K562 (cell line): ENCODE measurements around the gene LYVE1. TPM values are rescaled to one million over a fixed set of nuclear protein-coding genes. Genes with fewer than 3 reads are reported as not detected.

Experiments
- ATAC-seq: fragments of 200-7000 bp; cut with Tn5 transposase; 3 replicates; pipeline ENCODE4 v1.9.1; 2020; ENCODE audit warnings: moderate library complexity
- BruUV-seq: library from RNA; stranded (reverse); fragments of 400-500 nt; replicated peaks from 2 replicates; lab custom pipeline; 2021; lab: Mats Ljungman, UMichigan
- CTCF ChIA-PET: fragments of 300-600 bp; formaldehyde crosslinking; extraction: SDS; loops from one replicate; lab custom pipeline; 2021; ENCODE audit warnings: low intra/inter-chr PET ratio; lab: Yijun Ruan, JAX
- POLR2A ChIA-PET: fragments of 300-600, 350-650 bp; sonication (Branson Sonifier 250); formaldehyde crosslinking; extraction: SDS; loops from one replicate; lab custom pipeline; 2021; ENCODE audit warnings: antibody characterized with exemption, inconsistent platforms; lab: Yijun Ruan, JAX
- DNase-seq, 4 experiments: peaks; one replicate each; pipeline versions ENCODE4 v3.0.0 to v3.0.0-alpha.2; 2011 to 2018; ENCODE audit warnings: low spot score in 3 of 4, mixed read lengths in 3 of 4; ENCODE audit errors: extremely low read depth in 1 of 4
- FAIRE-seq: peaks from 2 replicates; lab custom pipeline; 2011; peaks lifted over from hg19 to GRCh38; lab: Jason Lieb, UNC
- H2AFZ ChIP-seq: 2 replicates; pipeline ENCODE4 v1.6.0; 2011; ENCODE audit warnings: low read depth, low read length, control low read depth, inconsistent platforms
- H3K27ac ChIP-seq: fragments of 200-600 bp; 3 replicates; pipeline ENCODE4 v1.8.0; 2011; ENCODE audit warnings: low read depth, mild to moderate bottlenecking, control low read depth, inconsistent platforms, low read length, moderate library complexity, mixed read lengths; ENCODE audit errors: extremely low read depth
- H3K27me3 ChIP-seq, 2 experiments: fragments of 300-600 bp in 1 of 2; 2 replicates in 1 of 2; 3 replicates in 1 of 2; pipeline versions ENCODE4 v1.6.0 to v1.8.0; 2011; ENCODE audit warnings: inconsistent platforms in 2 of 2, low read length in 2 of 2, mild to moderate bottlenecking in 1 of 2, mixed read lengths in 1 of 2, moderate library complexity in 1 of 2; ENCODE audit not compliant: control insufficient read depth in 2 of 2, insufficient read depth in 2 of 2
- H3K36me3 ChIP-seq: fragments of 300-600 bp; 3 replicates; pipeline ENCODE4 v1.8.0; 2011; ENCODE audit warnings: mild to moderate bottlenecking, low read length, inconsistent platforms; ENCODE audit not compliant: control insufficient read depth, insufficient read depth
- H3K4me1 ChIP-seq, 2 experiments: fragments of 200-600 bp in 1 of 2; replicated peaks in 1 of 2; 2 replicates in 1 of 2; 3 replicates in 1 of 2; pipeline versions ENCODE4 v1.5.1 to v1.8.0; 2011; ENCODE audit warnings: inconsistent platforms in 2 of 2, low read length in 2 of 2, mild to moderate bottlenecking in 1 of 2, mixed read lengths in 1 of 2, moderate library complexity in 1 of 2; ENCODE audit not compliant: control insufficient read depth in 2 of 2, insufficient read depth in 2 of 2
- H3K4me2 ChIP-seq: 2 replicates; pipeline ENCODE4 v1.6.1; 2011; ENCODE audit warnings: low read length, control low read depth, inconsistent platforms, mixed read lengths; ENCODE audit not compliant: insufficient read depth
- H3K4me3 ChIP-seq: fragments of 200-600 bp; sonication (generic), shearing (Covaris generic); 2 replicates; pipeline ENCODE4 v1.5.1; 2016; ENCODE audit warnings: control low read depth, inconsistent platforms
- H3K79me2 ChIP-seq: fragments of 200-600 bp; 3 replicates; pipeline ENCODE4 v1.8.0; 2011; ENCODE audit warnings: low read length, inconsistent platforms; ENCODE audit not compliant: control insufficient read depth, insufficient read depth
- H3K9ac ChIP-seq, 2 experiments: 2 replicates each; pipeline versions ENCODE4 v1.6.0 to v1.6.1; 2011; ENCODE audit warnings: low read depth in 2 of 2, low read length in 2 of 2, control low read depth in 1 of 2, inconsistent platforms in 1 of 2, mild to moderate bottlenecking in 1 of 2, mixed read lengths in 1 of 2; ENCODE audit not compliant: insufficient read depth in 1 of 2
- H3K9me1 ChIP-seq: one replicate; pipeline ENCODE4 v1.6.0; 2011; ENCODE audit warnings: inconsistent platforms, mild to moderate bottlenecking, low read length, moderate library complexity; ENCODE audit not compliant: control insufficient read depth, insufficient read depth
- H3K9me3 ChIP-seq: replicated peaks from 2 replicates; pipeline ENCODE4 v1.5.1; 2011; ENCODE audit warnings: low read depth, low read length, inconsistent platforms; ENCODE audit not compliant: control insufficient read depth, insufficient read depth
- H4K20me1 ChIP-seq: replicated peaks from 2 replicates; pipeline ENCODE4 v1.6.1; 2011; ENCODE audit warnings: low read length, inconsistent platforms, mixed read lengths; ENCODE audit not compliant: control insufficient read depth, insufficient read depth
- CEBPG ChIP-seq, 3 experiments: fragments of 200-800 bp in 1 of 3; sonication (Bioruptor generic) in 1 of 3; sonication (generic) in 1 of 3; formaldehyde crosslinking in 1 of 3; IDR thresholded peaks in 2 of 3; conservative IDR thresholded peaks in 1 of 3; 2 replicates each; pipeline versions ENCODE4 v1.6.1 to v1.8.0; 2016 to 2022; ENCODE audit warnings: missing compliant biosample characterization in 2 of 3, missing genetic modification characterization in 2 of 3, mild to moderate bottlenecking in 1 of 3, missing genetic modification reagents in 1 of 3
- HMG20B ChIP-seq: fragments of 250-450 bp; sonication (Bioruptor Pico); IDR thresholded peaks from 2 replicates; pipeline ENCODE4 v1.5.0; 2021; ENCODE audit warnings: mild to moderate bottlenecking
- HNRNPLL ChIP-seq: fragments of 200-400 bp; formaldehyde crosslinking; IDR thresholded peaks from 2 replicates; pipeline ENCODE4 v1.6.1; 2017; ENCODE audit warnings: low read length, low read depth, mild to moderate bottlenecking; ENCODE audit not compliant: poor library complexity, severe bottlenecking
- IFI16 ChIP-seq: fragments of 250-450 bp; sonication (Bioruptor Pico); IDR thresholded peaks from 2 replicates; pipeline ENCODE4 v2.1.2; 2022; ENCODE audit warnings: mild to moderate bottlenecking, inconsistent platforms
- NCOA2 ChIP-seq, 2 experiments: fragments of 450-650 bp; IDR thresholded peaks; 2 replicates each; pipeline ENCODE4 v1.6.1; 2018; ENCODE audit warnings: mild to moderate bottlenecking in 2 of 2, moderate library complexity in 1 of 2; ENCODE audit not compliant: partially characterized antibody in 2 of 2
- NFRKB ChIP-seq: fragments of 450-650 bp; IDR thresholded peaks from 2 replicates; pipeline ENCODE4 v1.6.1; 2016; ENCODE audit warnings: low read depth
- NR2C1 ChIP-seq, 2 experiments: fragments of 450-650 bp; IDR thresholded peaks; 2 replicates each; pipeline ENCODE4 v1.6.1; 2017; ENCODE audit warnings: mild to moderate bottlenecking in 2 of 2, antibody characterized with exemption in 1 of 2, inconsistent platforms in 1 of 2, missing compliant biosample characterization in 1 of 2, missing genetic modification characterization in 1 of 2
- NR3C1 ChIP-seq: sonication (generic); formaldehyde crosslinking; IDR thresholded peaks from 2 replicates; pipeline ENCODE4 v1.8.1; 2022; ENCODE audit warnings: missing genetic modification reagents
- SP2 ChIP-seq: IDR thresholded peaks from 2 replicates; pipeline ENCODE4 v1.6.1; 2011; ENCODE audit warnings: mild to moderate bottlenecking, low read depth, low read length, moderate library complexity; ENCODE audit not compliant: poor library complexity, severe bottlenecking; ENCODE audit errors: extremely low read depth
- TRIM28 ChIP-seq: fragments of 450-650 bp; IDR thresholded peaks from 2 replicates; pipeline ENCODE4 v1.6.1; 2017
- in situ Hi-C: fragments of 300-500 bp; cut with MboI; formaldehyde crosslinking; loops from 4 replicates; pipeline ENCODE4 v1.15.0; 2018; ENCODE audit warnings: inconsistent platforms, mixed read lengths
- intact Hi-C: fragments of 100-400 bp; cut with micrococcal nuclease; formaldehyde crosslinking; loops from 2 replicates; pipeline ENCODE4 v1.14.2; 2022
- polyA plus RNA-seq, 8 experiments: library from polyadenylated mRNA; depleted of rRNA in 4 of 8; stranded (reverse) in 5 of 8; unstranded in 3 of 8; fragments of >200 nt; fragmentation: Nextera tagmentation in 2 of 8; fragmentation: Illumina TruSeq in 1 of 8; extraction: Ambion mirVana in 2 of 8; extraction: Trizol in 1 of 8; gene quantifications; 2 replicates each; pipeline versions ENCODE4 v1.2.1 to v1.2.3, GENCODE V29; 2011 to 2014; ENCODE audit warnings: inconsistent platforms in 1 of 8, missing spikeins in 1 of 8
- total RNA-seq, 7 experiments: library from RNA; depleted of rRNA in 6 of 7; stranded (reverse); fragments of >200 nt in 6 of 7; fragmentation: Illumina TruSeq in 2 of 7; extraction: Trizol in 2 of 7; gene quantifications; 2 replicates each; pipeline versions ENCODE4 v1.2.1 to v1.2.3, GENCODE V29; 2011 to 2021; ENCODE audit warnings: low replicate concordance in 1 of 7
- TF ChIP-seq, protein P1 (sequence below): sonication (generic); formaldehyde crosslinking; IDR thresholded peaks from 2 replicates; pipeline ENCODE4 v1.8.0; 2022; ENCODE audit warnings: mild to moderate bottlenecking, missing genetic modification reagents
- TF ChIP-seq, protein P2 (sequence below): fragments of 450-650 bp; formaldehyde crosslinking; conservative IDR thresholded peaks from 2 replicates; pipeline ENCODE4 v1.4.0; 2022; ENCODE audit warnings: mild to moderate bottlenecking, missing genetic modification characterization

LYVE1 gene
- total and polyA plus RNA-seq, 9 of the 15 experiments (the other 6 are each of a cell fraction or from before 2014, with no cell fraction given) = 0.06 to 1.1 (median 0.14) TPM; not detected in 1

DNA sequence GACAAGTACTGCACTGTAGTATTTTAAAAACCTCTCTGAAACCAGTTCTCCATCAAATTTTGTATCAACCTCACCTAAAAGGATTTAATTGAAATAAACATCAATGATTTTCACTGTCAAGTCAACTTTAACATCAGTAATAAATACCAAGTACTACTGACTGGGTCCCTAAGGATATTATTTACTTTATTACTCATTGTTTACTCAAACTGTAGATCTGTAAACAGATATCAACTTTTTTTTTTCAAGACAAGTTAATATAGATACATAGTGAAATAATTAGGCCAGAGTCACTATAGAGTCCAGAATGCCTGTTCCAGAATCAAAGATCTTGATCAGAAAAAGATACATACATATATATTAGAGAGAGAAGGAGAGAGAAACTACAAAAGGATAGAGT, 29.1 kb downstream of the LYVE1 start:
- no peaks in the 10 kb centered on the region for H3K9me1 ChIP-seq
- no peak for DNase-seq
- ATAC-seq = no peak
- in situ Hi-C loops = no loop called here
- no peak for TF ChIP-seq NR3C1 (CRISPR knock-in tag)
- no peak for TF ChIP-seq SP2
- TF ChIP-seq NCOA2 (IDR thresholded peaks at IDR 0.05; ENCODE audit: partially characterized antibody in 2 of 2) = no peak
- TF ChIP-seq IFI16 (CRISPR knock-in tag) = no peak
- no peak for TF ChIP-seq HNRNPLL
- TF ChIP-seq NR2C1 (IDR thresholded peaks at IDR 0.05) = no peak
- no peak for TF ChIP-seq NR2C1 (tag; IDR thresholded peaks at IDR 0.05)
- TF ChIP-seq, protein P1, sequence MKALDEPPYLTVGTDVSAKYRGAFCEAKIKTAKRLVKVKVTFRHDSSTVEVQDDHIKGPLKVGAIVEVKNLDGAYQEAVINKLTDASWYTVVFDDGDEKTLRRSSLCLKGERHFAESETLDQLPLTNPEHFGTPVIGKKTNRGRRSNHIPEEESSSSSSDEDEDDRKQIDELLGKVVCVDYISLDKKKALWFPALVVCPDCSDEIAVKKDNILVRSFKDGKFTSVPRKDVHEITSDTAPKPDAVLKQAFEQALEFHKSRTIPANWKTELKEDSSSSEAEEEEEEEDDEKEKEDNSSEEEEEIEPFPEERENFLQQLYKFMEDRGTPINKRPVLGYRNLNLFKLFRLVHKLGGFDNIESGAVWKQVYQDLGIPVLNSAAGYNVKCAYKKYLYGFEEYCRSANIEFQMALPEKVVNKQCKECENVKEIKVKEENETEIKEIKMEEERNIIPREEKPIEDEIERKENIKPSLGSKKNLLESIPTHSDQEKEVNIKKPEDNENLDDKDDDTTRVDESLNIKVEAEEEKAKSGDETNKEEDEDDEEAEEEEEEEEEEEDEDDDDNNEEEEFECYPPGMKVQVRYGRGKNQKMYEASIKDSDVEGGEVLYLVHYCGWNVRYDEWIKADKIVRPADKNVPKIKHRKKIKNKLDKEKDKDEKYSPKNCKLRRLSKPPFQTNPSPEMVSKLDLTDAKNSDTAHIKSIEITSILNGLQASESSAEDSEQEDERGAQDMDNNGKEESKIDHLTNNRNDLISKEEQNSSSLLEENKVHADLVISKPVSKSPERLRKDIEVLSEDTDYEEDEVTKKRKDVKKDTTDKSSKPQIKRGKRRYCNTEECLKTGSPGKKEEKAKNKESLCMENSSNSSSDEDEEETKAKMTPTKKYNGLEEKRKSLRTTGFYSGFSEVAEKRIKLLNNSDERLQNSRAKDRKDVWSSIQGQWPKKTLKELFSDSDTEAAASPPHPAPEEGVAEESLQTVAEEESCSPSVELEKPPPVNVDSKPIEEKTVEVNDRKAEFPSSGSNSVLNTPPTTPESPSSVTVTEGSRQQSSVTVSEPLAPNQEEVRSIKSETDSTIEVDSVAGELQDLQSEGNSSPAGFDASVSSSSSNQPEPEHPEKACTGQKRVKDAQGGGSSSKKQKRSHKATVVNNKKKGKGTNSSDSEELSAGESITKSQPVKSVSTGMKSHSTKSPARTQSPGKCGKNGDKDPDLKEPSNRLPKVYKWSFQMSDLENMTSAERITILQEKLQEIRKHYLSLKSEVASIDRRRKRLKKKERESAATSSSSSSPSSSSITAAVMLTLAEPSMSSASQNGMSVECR (CRISPR knock-in tag) = no peak
- TF ChIP-seq CEBPG (CRISPR knock-in tag; IDR thresholded peaks at IDR 0.05) = no peak
- no peak for TF ChIP-seq CEBPG (tag; conservative IDR thresholded peaks at IDR 0.05 in 1 of 2, IDR thresholded peaks at IDR 0.05 in 1 of 2)
- TF ChIP-seq NFRKB = no peak
- TF ChIP-seq HMG20B (CRISPR knock-in tag) = no peak
- TF ChIP-seq TRIM28 = no peak
- TF ChIP-seq, protein P2, sequence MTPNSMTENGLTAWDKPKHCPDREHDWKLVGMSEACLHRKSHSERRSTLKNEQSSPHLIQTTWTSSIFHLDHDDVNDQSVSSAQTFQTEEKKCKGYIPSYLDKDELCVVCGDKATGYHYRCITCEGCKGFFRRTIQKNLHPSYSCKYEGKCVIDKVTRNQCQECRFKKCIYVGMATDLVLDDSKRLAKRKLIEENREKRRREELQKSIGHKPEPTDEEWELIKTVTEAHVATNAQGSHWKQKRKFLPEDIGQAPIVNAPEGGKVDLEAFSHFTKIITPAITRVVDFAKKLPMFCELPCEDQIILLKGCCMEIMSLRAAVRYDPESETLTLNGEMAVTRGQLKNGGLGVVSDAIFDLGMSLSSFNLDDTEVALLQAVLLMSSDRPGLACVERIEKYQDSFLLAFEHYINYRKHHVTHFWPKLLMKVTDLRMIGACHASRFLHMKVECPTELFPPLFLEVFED (CRISPR knock-in tag) = no peak
- TF ChIP-seq, all 486 proteins: peak for 0
- H3K79me2 ChIP-seq = peaks cover 15% of the 10 kb centered on the region
- FAIRE-seq = no peak
- intact Hi-C loops = loop anchor here (5.0 kb wide), 1 partner anchor 82 kb away; the partner anchor contains the start of gene AMPD3
- H2AFZ ChIP-seq = no peak overlapping the region
- no TSS peak for BruUV-seq
- no peak overlapping the region for H3K4me3 ChIP-seq
- ChIA-PET CTCF (no interaction called here), POLR2A (interaction anchor here (1.0 kb wide), 1 partner anchor 16 kb away, joined by 3 read pairs; no protein-coding TSS in a partner anchor)
- H3K9me3 ChIP-seq = no peaks in the 10 kb centered on the region
- no peaks in the 10 kb centered on the region for H3K36me3 ChIP-seq
- H4K20me1 ChIP-seq = no peaks in the 10 kb centered on the region
- H3K9ac ChIP-seq = no peak overlapping the region
- H3K4me2 ChIP-seq = no peak overlapping the region
- H3K27ac ChIP-seq = no peak overlapping the region
- H3K4me1 ChIP-seq = peaks cover 8 to 11% of the 10 kb centered on the region in 2 experiments; a peak in 4 of 5 replicates
- H3K27me3 ChIP-seq = no peaks in the 10 kb centered on the region
